Middle frontal gyrus (tissue), 1 donor: ENCODE measurements around the gene DYNC1H1.

Source experiments
- DNase-seq: peaks from one replicate; pipeline ENCODE4 v3.0.0-alpha.2; 2015; ENCODE audit warnings: low spot score; ENCODE audit errors: extremely low spot score

Gene DYNC1H1

DNA sequence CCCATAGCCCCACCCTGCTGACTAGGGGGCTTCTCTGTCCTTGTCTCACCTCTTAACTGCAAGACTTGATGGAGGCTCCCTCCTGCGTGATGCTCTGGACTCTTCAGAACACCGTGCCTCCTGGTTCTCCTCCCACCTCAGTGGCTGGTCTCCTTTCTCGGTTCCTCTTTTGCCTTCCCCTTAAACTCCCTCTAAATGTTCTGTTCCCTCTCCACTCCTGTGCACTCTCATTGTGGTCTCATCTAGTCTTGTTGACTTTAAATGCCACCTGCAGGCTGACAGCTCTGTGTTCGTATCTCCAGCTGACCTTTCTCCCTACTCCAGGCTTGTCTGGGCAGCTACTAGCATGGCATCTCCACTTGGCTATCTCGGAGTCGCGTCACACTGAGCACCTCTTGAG is 28.3 kb downstream of the DYNC1H1 start:
- DNase-seq, result no peak

DNA sequence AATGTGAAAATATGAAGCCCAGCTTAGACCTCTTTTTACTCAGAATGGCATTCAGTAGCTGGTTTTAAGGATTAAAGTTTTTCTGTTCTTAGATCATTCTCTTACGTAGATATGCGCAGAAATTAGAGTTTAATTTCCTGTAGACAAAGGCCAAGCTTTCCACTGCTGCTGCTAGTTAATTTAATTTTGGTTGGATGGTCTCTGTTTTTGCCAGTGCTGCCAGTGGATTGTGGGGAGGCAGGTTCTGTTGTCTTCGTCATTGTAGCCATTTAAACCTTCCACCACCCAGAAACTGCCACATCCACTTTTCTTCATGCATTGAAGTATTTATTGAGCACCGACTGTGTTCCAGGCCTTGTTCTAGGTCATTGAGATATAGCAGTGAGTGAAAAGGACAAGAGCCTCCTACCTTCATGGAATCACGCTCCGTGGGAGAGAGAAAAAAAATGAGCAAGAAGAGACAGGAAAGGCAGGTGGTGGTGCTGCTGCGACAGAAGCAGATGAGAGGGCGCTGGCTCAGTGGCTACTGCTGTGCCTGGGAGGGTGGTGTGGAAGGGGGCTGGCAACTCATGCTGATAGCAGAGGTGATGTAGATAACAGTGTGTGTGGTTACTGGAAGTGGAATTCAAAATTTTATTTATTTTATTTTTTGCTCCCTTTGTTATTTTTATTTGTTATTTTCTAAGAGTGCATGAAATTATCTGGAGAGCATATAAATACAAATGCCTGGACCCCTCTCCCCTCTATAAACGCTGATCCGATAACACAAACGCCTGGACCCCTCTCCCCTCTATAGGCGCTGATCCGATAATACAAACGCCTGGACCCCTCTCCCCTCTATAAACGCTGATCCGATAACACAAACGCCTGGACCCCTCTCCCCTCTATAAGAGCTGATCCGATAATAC is 33.3 kb downstream of the DYNC1H1 start:
- no peak for DNase-seq

DNA sequence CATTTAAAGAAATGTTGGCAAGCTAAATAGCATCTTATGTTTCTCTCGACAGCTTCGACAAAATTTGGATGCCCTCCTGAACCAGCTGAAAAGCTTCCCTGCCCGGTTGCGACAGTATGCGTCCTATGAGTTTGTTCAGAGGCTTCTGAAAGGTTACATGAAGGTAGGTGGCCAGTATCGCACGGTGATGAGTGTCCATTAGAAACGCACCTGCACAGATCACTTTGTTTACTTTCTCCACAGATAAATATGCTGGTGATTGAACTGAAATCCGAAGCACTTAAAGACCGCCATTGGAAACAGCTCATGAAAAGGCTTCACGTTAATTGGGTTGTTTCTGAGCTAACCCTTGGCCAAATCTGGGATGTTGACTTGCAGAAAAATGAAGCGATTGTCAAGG is 36.5 kb downstream of the DYNC1H1 start:
- no peak for DNase-seq

DNA sequence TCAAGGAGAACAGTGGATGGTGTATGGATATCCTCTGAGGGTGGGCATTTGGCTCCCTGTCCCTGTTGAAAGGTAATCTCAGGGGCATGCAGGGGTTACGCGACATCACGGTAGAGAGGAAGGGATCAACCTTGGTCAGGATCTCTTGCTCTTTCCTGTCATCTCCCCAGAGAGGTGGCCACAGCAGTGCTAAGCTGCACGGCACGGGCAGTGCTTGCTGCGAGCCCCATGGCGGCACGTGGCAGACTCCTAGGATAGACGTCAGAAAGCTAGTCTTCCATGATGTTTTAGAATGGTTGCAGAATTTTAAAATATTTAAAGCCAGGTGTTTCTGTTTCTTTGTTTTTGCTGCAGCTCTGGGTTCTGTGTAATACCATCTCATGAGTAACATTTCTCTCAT is 41.0 kb downstream of the DYNC1H1 start:
- DNase-seq, result no peak

DNA sequence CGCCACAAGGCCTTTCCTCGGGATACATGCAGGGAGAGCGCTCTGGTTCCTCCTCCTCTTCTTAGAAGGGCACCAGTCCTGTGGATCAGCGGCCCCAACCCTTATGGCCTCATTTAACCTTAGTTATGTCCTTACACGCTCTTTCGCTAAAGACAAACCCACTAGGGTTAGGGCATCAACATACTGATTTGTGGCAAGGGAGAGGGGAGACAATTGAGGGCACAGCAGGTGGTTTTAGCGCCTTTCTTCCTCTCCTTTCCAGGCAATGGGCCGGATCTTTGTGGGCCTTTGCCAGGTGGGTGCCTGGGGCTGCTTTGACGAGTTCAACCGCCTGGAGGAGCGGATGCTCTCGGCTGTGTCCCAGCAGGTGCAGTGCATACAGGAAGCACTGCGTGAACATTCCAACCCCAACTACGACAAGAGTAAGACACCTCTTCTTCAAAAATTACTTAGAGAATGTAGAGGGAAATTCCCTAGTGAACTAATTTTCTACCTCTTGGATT is 43.6 kb downstream of the DYNC1H1 start:
- no peak for DNase-seq

DNA sequence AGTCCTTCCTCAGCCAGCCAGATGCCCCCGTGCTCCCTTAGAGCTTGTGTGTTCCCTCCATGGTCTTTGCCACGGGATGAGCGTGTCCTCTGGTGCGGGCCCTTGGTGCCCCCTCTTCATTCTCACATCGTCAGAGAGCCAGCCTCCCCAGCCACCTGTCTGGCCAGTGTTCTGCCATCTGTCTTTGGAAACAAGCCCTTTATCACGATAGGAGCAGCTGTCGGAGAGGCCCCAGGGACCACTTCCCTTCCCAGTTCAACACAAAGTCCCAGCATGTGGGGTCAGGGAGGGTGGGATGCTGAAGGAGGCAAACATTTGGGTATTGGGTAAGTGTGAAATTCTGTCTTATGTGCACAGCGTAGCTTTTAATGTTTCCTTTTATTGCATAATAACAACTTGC is 44.5 kb downstream of the DYNC1H1 start:
- no peak for DNase-seq

DNA sequence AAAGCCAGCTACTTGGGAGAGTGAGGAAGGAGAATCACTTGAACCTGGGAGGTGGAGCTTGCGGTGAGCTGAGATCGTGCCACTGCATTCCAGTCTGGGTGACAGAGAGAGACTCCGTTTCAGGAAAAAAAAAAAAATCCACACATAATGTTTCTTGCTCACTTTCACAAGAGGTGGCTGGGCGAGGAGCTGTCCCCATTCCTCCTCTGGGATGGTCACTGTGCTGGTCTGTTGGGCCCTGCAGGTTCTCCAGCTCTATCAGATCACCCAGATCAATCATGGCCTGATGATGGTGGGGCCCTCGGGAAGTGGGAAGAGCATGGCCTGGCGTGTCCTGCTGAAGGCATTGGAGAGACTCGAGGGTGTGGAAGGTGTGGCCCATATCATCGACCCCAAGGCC is 47.3 kb downstream of the DYNC1H1 start:
- no peak for DNase-seq

DNA sequence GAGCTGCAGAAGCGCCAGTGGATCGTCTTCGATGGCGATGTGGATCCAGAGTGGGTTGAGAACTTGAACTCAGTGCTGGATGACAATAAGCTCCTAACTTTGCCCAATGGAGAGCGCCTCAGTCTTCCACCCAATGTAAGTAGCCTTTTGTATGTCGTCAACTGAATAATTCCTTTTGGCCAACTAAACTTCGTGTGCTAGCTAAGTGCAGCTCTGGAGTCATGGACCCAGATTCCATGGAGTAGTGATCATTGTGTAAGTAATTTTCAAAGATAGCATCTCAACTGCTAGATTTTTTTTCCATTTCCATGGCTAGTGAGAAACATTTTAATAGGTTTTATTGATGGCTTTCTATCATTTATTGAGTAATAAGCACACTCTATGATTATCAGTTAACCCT is 48.0 kb downstream of the DYNC1H1 start:
- DNase-seq, result no peak

DNA sequence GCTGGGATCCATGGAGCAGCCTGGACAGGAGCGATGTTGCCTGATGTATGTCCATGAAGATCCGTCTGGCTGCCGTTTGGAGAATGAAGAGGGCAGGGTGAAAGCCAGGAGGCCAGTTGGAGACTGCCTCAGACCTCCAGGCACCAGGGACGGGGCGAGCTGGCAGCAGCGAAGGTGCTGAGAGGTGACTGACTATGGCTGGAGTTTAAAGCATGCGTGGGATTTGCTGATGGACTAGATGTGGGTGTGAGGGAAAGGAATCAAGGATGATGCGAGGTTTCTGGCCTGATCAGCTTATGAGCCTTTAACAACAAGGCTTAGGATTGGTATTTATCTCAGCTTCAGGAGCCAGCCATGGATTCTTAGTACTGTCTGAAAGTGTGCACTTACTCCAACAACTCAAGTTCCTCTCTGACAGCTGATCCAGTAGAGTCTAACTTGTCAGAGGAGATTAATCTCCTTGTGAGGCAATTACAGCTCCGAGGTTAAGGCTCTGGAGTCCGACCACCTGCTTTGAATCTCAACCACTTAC is 49.4 kb downstream of the DYNC1H1 start:
- no peak for DNase-seq

DNA sequence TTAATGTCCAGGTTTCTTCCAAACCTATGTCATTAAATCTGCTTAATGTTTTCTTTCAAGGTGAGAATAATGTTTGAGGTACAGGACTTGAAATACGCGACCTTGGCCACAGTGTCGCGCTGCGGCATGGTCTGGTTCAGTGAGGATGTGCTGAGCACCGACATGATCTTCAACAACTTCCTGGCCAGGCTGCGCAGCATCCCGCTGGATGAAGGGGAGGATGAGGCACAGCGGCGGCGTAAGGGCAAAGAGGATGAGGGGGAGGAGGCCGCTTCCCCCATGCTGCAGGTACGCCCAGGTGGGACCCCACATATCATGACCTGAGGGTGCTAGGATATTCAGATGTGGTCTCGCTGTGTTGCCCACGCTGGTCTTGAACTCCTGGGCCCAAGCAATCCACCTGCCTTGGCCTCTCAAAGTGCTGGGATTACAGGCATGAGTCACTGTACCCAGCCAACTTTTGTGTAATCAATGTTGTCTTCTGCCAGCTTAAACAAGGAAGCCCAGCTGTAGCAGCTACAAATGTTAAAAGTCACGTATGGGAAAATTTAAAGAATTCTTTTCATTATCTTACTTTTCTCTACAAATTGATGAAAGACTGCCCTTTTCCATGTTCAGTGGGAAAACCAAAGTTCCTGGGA is 50.8 kb downstream of the DYNC1H1 start:
- DNase-seq, result no peak

DNA sequence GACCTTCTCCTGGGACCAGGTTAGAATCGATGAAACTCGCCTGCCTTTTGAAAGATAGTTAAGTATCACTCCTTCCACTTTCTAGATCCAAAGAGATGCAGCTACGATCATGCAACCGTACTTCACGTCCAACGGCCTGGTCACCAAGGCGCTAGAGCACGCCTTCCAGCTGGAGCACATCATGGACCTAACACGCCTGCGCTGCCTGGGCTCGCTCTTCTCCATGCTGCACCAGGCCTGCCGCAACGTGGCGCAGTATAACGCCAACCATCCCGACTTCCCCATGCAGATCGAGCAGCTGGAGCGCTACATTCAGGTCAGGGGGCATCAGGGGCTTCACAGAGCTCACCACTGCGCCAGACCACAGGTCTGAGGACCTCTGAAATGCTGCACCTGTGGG is 51.4 kb downstream of the DYNC1H1 start:
- no peak for DNase-seq

DNA sequence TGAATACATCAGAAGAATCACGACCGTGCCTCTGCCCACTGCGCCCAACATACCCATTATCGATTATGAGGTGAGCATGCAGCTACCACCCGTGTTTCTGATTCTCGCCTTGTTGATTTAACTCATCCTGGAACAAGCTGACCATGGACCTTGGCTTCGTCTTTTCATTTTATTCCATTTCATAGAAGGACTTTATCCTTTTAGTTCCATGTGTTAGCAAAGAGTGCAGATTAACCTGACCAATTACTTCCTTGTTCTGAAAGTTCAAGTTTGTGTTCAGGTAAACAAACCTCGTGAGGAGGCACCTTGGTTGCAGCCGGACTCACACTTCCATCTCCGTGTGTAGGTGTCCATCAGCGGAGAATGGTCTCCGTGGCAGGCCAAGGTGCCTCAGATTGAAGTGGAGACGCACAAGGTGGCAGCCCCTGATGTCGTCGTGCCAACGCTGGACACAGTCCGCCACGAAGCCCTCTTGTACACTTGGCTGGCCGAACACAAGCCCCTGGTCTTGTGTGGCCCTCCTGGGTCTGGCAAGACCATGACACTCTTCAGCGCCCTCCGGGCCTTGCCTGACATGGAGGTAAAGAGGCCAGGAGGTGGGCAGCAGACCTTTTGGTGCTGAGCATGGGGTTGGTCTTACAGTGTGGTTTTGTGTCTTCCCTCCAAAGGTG is 52.2 kb downstream of the DYNC1H1 start:
- DNase-seq, result no peak

DNA sequence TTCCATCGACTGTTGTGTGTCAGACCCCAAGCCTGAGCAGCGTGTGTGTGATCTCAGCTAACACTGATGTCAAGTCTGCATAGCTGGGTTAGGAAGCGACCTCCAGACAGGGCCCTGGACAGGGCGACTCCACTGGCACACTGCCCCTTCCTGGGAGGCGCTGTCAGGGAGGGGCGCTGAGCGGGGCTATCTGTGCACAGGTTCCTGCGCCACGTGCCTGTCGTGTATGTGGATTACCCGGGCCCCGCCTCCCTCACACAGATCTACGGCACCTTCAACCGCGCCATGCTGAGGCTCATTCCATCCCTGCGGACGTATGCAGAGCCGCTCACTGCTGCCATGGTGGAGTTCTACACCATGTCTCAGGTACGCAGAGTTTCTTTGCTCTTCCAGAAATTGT is 53.9 kb downstream of the DYNC1H1 start:
- DNase-seq, result no peak

DNA sequence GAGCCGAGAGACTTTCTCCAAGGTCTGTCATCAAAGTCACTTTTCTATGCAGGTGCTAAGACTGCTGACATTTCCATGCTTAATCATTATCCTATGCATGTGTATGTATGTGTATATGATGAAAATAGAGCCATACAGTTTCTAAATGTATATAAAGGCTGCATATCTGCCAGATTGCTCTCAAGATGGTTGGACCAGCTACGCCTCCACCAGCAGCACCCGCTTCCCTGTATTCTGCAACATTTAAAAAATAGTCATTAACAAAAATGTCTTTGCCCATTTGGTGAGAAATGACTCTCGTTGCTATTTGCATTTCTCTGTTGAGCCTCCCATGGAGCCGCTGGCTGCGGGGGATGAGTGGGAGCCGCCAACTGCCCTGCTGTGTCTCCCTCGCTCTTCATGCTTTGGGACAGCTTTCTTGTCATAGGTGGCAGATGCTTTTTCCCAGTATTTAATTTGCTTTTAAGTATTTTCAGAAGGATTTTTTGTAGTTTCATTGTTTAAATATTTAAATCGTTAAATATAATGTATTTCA is 54.7 kb downstream of the DYNC1H1 start:
- DNase-seq, result peak; percentile 47

DNA sequence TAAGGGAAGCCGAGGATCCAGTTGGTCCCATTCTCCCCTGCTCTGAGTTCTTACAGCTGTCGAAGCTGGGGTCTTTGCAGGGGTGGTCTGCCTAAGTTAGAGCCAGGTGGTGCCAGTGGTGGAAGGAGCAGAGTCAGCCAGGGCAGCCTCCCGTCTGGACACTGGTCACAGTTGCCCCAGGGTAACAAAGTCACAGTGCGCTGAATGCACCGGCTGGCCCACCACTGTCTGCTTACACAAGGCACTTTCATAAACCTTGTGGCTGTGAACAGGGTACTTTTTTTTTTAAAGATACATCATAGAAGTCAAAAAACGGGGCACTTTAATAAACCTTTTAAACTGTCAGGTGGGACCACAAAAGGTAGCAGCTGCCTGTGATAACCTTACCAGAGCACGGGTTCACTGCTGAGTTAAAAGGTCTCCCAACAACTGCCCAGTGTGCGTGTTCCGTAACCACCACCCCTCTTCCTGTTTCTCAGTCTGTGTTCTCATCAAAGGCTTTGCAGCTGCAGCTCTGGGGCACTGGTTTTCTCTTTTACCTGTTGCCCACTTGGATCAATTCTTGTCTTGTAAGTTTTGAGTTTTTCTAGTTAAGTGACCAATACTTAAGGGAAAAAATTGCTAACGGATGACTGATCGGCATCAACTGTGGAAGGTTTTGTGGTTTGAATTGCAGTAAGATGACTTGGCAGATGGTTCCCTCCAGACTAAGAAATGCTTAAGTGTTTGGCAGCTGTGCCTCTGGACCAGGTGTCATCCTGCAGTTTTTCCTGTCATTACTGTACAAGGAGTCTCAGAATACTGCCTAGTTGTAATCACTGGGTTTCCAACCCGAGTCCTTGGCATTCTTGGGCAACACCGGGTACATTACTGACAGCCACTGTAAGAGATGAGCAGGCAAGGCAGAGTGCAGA is 55.9 kb downstream of the DYNC1H1 start:
- DNase-seq, result no peak

DNA sequence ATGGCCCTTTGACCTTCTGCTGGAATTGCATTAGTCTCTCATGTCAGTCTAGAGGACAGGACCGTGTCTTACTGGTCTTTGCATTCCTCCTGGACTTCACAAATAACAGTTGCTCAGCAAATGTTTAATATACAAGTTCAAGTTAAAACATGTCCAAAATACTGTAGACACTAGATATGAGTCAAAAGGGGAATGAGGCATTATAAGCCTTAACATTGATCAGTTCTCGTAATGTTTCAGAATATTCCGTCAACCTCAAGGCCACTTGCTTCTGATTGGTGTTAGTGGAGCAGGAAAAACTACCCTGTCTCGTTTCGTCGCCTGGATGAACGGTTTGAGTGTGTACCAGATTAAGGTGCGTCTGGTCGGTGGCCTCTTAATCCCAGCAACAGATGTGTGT is 62.6 kb downstream of the DYNC1H1 start:
- DNase-seq, result no peak

DNA sequence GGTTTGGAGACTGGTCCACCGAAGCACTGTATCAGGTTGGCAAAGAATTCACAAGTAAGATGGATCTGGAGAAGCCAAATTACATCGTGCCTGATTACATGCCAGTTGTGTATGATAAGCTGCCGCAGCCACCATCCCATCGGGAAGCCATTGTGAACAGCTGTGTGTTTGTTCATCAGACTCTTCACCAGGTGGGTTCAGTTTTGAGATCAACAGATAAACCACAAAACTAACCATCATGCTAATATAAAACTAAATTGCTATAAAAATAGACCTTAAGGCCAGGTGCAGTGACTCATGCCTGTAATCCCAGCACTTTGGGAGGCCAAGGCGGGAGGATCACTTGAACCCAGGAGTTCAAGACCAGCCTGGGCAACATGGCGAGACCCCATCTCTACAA is 63.6 kb downstream of the DYNC1H1 start:
- DNase-seq, result no peak

DNA sequence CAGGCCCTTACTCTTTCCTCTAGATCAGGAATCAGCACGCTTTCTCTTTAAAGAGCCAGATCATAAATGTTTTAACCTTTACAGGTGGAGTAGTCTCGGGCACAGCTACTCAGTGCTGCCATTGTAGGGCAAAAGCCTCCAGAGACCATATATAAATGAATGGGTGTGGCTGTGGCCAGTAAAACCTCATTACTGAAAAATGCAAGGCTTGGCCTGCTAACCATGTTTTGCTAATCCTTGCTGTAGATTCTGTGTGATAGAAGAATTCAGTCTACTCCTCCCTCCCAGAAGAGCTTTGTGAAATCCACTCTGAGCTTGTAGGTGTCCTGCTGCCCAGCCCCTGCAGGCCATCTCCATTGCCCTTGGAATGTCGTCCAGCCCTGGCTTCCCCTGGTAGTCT is 64.4 kb downstream of the DYNC1H1 start:
- DNase-seq, result no peak

DNA sequence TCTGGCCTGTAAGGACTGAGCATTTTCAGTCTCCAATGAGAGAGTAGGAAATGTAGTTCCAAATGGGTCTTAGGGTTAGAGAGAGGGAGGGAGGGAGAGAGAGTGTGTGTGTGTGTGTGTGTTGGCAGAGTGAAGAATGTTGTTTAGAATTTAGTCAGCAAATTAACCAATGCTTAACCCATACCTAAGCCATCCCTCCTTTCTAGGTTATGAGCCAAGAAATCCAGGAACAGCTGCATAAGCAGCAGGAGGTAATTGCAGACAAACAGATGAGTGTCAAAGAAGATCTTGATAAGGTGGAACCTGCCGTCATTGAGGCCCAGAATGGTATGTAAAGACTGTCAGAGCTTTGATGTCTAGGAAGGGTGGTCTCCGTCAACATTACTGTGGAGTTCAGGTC is 65.6 kb downstream of the DYNC1H1 start:
- DNase-seq, result no peak

DNA sequence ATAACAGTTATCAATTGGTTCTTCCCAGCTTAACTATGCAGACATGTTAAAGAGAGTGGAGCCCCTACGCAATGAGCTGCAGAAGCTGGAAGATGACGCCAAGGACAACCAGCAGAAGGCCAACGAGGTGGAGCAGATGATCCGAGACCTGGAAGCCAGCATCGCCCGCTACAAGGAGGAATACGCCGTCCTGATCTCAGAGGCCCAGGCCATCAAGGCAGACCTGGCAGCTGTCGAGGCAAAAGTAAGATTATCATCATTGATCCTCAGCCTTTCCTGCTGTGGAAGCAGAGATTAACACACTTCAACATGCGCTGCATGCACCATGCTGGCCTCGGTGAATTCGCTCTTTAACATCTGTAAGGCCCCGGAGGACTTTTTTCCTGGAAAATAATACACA is 68.9 kb downstream of the DYNC1H1 start:
- no peak for DNase-seq

DNA sequence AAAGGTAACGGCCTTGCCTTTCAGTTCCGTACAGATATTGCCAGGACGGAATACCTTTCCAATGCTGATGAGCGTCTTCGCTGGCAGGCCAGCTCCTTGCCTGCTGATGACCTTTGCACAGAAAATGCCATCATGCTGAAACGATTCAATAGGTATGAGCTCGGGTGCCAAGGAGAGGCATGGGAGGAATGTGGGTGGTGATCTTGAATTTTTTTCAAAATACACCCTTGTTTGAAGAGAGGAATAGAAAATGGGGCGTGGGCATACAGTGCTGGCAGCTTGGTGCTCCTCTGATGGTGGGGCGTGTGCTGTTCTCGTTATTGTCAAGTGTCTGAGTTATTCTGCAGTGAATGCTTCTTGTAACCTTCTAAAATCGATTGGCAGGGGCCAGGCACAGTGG is 69.9 kb downstream of the DYNC1H1 start:
- no peak for DNase-seq
